ENCODE results near the gene SP8. TPM values are rescaled to one million over a fixed set of nuclear protein-coding genes. Genes with fewer than 3 reads are reported as not detected.
"Not testable (repeated sequence)": the region's sequence is repeated elsewhere in the genome, so short reads cannot be mapped to it uniquely, and the experiment has no call there.

The SP8 gene
- total RNA-seq (2014; rRNA removed; shearing (Covaris generic)), result not detected in 2 replicates

DNA sequence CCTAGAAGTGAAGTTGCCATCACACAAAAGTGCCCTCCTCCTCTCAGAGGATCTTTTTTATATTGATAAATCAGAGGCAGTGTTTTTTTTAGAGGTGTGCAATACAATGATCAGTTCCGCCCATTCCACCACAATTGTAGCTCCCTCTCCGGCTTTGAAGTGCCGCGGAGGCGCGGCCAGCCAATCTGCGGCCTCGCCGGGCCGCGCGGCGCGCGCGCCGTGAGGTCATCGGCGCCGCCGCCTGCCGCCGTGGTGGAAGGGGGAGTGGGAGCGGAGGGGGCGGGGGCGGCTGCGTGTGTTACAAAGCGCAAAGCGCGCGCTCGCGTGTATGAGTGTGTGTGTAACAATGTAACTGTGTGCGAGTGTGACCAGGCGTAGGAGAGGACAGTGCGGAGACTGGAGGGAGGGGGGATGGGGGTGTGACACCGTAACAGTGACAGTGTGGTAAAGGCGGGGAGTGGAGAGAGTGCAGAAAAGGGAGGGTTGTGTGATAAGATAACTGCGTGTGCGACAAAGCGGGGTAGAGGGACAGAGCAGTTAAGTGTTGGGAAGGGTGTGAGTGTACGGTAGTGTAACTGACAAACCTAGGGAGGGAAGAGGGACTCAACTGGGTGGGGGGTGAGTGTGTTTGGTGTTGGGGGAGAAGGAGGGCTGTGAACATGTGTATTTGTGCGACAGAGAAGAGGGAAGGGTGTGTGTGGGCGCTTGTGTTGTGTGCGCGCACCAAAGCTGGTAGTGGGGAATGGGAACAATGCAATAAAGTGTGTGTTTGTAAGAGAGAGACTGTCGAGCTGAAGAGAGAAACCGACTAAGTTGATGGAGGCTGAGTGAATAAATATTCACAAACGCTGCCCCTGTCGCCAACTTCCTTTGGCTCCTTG is at the start of gene SP8:
Gene SP8, minus strand, starts transcription at position 108 of the 881 bp plus-strand sequence. Its CDS starts 88 bp downstream, at position 20.
- in situ Hi-C loops (cut with HindIII; ENCODE audit: low sequenced_read_pairs), result no loop called here
- no peak for DNase-seq (ENCODE audit: low spot score)

DNA sequence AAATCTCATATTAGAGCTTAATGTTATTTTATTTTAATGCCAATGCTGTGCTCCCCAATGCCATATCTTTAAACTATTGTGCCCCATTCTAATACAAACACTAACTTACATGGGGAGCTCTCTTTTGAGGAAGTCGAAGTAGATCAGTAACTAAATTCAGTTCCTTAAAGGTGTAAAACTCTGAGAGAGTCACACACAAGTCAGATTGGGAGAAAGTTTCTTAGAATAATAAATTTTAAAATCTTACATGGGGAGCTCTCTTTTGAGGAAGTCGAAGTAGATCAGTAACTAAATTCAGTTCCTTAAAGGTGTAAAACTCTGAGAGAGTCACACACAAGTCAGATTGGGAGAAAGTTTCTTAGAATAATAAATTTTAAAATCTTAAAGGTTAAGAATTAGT is 49.7 kb upstream of the SP8 start:
- DNase-seq (ENCODE audit: low spot score); in situ Hi-C loops (cut with HindIII; ENCODE audit: low sequenced_read_pairs): not testable (repeated sequence)

DNA sequence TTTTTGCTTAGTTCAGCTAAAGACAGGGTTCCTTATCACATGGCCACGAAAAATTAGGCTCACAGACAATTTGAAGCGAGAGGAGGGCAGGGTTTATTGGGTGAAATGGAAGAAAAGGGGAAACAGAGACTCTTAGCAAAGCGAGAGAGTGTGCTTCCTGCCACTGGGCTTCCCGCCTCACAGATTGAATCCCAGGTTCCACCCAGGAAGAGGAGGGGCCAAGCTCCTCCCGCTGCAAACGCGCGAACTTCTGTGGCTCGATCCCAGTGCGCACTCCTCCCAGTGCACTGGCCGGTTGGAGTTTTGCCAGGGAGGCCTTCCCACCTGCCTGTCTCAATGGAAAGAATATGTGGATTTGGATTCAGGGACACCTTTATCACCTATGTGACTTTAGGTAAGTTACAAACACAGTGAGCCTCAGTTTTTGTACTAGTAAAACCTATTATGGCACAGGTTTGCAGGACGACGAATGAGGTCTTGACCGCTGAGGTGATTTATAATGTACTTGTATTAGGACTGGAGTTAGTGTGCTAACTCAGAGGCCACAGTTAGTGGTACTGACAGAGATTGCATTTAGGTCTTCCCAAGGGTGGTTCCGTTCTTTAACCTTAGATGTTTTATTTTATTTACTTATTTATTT is 48.5 kb upstream of the SP8 start:
- no peak for DNase-seq (ENCODE audit: low spot score)
- in situ Hi-C loops (cut with HindIII; ENCODE audit: low sequenced_read_pairs), result no loop called here

DNA sequence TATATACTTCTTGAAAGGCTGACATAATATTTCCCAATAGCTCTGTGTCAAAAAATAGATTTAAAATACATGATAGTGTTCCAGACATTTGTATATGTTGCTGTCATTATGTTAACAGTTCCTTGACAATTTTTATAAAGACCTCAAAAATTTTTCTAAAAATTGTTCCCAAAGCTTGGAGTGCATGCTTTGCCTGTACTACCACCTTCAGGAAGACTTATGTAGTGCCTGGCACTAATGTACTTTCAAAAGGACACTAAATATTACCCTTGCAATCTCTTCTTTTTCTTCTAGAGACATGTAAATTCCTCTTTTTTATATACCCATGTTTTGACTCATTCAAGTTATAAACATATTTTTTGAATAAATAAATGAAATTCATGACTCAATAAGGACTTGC is 48.0 kb upstream of the SP8 start:
- no peak for DNase-seq (ENCODE audit: low spot score)
- in situ Hi-C loops (cut with HindIII; ENCODE audit: low sequenced_read_pairs), result no loop called here

DNA sequence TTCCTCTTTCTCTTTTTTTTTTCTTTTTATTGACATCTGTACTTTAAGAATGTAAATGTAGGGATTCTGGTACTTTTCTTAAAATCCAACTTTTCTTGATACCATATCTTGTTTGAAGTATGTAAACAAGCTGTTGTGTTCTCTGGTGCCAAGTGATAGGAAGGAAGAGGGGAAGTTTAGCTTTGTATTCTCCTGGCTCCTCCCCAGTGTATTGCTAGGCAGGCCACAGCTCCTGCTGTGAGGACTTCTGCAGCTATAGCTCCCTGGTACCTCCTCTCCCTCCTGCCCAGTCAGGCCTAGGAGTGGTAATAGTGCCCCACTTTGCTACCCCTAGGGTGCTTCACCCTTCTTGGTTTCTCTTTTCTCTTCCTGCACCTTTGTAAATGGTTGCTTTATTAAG is 45.3 kb upstream of the SP8 start:
- in situ Hi-C loops (cut with HindIII; ENCODE audit: low sequenced_read_pairs), result no loop called here
- peak; percentile 4 for DNase-seq (ENCODE audit: low spot score)

DNA sequence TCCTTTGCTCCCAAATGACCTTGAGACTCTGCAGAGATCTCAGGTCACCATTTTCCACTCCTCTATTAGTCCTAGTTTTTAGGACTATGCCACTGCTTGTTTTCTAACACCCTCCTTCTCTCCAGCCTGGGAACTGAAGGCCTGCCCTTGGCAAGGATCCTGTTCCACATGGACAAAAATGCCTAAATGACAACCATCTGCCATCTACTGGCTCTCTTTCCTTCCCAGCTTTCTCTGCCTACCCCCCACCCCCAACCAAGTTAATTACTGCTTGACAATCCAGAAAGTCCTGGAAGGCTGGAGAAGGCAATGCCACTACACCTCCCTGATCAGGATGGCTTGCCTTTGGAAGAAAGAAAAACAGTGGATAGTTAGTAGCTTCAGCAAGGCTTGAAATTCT is 44.8 kb upstream of the SP8 start:
- in situ Hi-C loops (cut with HindIII; ENCODE audit: low sequenced_read_pairs), result no loop called here
- peak; percentile 65 for DNase-seq (ENCODE audit: low spot score)

DNA sequence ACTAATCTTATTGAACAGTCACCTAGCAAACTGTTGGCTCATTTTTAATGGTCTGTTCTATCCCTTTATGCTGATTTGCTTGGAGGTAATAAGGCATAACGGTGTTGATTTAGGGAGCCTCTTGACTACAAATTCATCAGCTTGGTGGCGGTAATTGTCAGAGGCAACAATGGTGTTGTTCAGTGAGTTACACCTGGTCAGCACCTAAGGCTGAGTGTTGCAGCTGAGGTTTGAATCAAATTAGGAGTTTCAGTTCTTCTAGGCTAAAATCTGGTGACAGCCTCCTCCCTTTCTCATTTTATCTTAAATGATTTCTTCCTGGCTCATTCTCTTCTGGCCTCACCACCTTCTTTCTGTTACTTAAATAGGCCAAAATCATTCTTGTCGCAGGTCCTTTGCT is 42.3 kb upstream of the SP8 start:
- in situ Hi-C loops (cut with HindIII; ENCODE audit: low sequenced_read_pairs), result no loop called here

DNA sequence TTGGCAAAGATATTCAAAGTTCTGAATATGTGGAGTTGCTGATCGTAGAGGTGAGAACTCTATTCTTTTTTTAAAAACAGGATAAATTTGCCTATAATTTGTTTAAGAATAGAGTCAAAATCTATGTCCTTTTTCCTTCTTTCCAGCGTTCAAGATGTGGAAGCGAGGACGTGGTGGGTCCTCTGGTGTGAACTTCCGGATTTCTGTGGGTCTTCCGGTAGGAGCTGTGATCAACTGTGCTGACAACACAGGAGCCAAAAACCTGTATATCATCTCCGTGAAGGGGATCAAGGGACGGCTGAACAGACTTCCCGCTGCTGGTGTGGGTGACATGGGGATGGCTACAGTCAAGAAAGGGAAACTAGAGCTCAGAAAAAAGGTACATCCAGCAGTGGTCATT is 40.5 kb upstream of the SP8 start:
- in situ Hi-C loops (cut with HindIII; ENCODE audit: low sequenced_read_pairs), result no loop called here
- DNase-seq (ENCODE audit: low spot score), result no peak

More for the DNA sequence above, 42.3 kb upstream of the SP8 start:
- DNase-seq (ENCODE audit: low spot score), result no peak

DNA sequence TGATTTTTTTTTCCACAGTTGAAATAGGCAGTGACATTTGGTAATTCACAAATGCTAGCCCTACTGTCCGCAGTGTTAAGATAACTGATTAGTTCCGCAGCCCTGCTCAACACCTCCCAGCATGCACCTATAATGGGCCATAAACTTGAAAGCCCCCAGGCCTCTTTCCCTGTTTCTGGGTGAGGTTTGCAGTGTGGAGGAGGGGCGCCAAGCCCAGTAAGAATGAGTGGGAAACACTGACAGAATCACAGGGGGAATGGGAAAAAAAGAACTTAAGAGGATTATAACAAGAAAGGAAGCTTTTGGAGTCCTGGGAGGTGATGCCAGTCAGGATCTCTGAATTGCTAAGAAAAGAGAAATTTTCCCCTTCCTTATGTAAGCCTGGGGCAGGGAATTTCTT is 39.6 kb upstream of the SP8 start:
- no peak for DNase-seq (ENCODE audit: low spot score)
- in situ Hi-C loops (cut with HindIII; ENCODE audit: low sequenced_read_pairs), result no loop called here

DNA sequence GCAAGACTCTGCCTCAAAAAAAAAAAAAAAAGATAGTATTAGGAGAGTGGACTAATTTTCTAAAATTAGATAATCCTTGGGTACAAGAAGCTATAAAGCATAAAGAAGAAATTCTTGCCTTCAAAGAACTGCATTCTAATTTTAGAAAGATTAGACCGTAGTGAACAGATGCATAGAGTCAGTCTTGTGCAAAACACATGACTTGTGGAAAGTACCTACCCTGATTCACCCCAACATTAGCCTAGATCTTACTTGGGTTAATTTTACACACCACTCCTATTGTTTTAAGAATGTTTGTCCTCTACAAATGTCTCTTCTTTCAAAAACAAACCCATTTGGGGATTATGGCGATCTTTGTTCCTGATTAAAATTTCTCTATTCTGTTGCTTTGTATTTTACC is 38.9 kb upstream of the SP8 start:
- DNase-seq (ENCODE audit: low spot score), result no peak
- in situ Hi-C loops (cut with HindIII; ENCODE audit: low sequenced_read_pairs), result no loop called here

DNA sequence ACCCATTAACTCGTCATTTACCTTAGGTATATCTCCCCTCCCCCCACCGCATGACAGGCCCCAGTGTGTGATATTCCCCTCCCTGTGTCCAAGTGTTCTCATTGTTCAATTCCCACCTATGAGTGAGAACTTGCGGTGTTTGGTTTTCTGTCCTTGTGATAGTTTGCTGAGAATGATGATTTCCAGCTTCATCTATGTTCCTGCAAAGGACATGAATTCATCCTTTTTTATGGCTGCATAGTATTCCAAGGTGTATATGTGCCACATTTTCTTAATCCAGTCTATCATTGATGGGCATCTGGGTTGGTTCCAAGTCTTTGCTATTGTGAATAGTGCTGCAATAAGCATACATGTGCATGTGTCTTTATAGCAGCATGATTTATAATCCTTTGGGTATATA is 34.7 kb upstream of the SP8 start:
- in situ Hi-C loops (cut with HindIII; ENCODE audit: low sequenced_read_pairs); DNase-seq (ENCODE audit: low spot score): not testable (repeated sequence)

DNA sequence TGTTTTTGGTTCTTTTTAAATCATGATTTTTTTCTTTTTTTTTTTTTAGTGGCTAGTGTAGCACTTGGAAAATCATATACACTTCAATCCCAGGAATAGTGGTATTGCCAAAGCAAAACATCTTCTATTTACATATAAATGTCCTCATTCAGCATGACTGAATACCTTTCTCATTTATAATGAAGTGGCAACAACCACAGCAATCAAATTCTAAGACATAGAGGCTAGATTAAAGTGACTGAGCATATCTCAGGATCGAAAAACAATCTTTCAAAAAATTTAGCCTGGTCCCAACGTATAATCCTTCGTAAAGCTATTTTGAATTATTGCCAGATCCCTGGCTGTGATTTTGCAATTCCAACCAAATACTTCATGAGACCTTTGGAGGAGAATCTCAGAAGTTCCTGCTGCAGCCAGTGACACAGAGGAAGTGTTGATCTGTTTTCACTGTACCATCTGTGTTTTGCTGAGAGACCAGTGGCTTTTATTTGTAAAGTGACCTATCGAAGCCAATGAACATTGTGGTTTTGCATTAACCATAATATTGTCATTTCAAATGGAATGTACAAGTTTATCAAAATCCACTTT is 29.8 kb upstream of the SP8 start:
- in situ Hi-C loops (cut with HindIII; ENCODE audit: low sequenced_read_pairs), result no loop called here

DNA sequence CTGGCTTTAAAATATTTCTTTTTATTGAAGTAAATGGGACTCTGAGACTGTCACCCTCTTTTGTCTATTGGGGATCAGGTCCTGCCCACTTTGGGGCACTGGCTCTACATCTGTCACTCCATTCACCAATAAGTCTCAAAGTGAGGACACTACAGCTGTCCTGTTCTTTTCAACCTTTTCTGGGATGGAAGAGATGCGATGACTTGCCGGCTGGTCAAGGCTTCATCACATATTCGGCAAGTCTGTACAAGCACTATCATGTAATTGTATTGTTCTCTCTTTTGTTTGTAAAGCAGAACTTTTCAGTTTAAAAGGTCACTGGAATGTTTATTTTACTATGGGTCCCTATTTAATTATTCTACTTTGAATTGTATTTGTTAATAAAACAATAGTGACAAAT is 17.7 kb upstream of the SP8 start:
- DNase-seq (ENCODE audit: low spot score), result no peak
- in situ Hi-C loops (cut with HindIII; ENCODE audit: low sequenced_read_pairs), result no loop called here

More for the DNA sequence above, 29.8 kb upstream of the SP8 start:
- no peak for DNase-seq (ENCODE audit: low spot score)

DNA sequence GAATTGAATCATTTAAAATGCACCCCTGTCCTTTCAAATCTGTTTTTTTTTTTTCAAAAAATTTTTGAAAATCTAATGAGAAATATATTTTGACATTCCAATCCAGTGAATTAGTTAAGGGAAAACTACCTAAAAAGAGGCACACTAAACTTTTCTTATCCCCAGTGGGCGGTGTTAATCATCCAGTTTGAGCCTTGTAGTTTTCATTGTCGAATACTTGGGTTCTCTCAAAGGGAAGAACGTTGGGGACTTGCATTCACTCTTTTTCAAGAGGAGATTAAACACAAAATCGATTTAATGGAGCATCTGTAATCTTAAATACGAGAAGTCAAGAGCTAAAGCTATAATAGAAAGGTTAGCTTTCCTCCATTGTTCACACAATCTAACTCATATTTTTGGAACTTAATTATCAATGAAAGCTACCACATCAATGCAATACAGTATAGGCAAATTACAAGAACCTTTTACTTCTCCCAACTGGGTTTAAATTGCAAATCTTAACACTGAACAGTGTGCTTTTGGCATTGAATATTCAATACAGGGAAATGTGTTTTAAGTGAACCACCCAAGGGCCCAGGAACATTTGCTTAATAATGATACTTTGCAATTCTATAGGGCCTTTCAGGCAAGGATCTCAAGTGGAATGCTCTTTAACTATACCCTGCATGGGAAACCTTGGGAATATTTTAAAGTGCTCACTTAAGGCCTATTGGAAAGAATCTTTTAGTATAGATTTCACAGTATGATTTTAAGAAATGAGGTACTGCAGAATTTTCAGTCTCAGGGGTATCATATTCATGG is 13.1 kb upstream of the SP8 start:
- in situ Hi-C loops (cut with HindIII; ENCODE audit: low sequenced_read_pairs), result no loop called here
- no peak for DNase-seq (ENCODE audit: low spot score)

DNA sequence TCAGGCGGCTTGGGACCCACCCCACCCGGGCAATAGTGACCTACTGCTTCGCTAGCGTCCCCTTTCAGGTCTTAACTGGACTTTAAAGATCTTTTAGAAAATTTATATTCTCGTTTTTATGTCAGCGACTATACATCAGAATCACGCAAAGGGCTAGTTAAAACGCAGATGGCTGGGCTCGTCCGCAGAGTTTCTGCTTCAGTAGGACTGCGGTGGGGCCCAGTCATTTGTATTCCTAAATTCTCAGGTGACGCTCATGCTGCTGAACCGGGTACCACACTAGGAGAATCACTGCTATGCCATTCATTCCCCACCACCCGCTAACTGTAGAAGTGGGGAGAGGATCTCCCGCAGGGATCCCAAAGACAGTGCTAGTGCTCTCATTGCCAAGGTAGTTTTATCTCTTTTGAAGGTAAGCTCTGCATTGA is 12.0 kb upstream of the SP8 start:
- in situ Hi-C loops (cut with HindIII; ENCODE audit: low sequenced_read_pairs), result no loop called here
- DNase-seq (ENCODE audit: low spot score), result no peak

DNA sequence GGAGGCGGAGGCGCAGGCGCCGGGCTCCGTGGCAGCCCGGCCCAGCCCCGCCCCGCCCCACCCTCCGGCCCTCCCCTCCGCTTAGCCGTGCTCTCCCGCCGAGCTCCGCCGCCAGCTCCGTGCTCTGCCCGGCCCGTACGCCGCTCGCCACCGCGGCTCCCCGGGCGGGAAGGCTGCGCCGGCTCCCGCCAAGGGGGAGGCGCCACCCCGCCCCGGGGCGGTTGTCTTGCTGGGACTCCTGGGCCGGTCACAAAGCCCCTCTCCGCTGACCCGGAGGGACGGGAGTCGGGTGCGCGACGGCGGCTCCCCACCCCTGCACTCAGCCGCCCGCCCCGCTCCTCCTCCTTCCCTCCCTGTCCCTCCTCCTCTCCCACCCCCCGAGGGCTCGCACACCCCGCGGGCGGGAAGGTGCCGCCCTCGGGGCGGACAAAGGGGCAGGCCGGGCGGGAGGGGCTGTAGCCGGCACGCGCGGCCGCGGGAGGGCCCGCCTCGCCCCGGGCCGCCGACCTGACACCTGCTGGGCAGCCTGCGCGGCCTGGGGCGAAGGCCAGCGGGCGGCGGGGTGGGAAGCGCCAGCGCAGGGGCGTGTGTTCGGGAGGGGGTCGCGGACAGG is 11.5 kb upstream of the SP8 start:
- DNase-seq (ENCODE audit: low spot score), result no peak
- in situ Hi-C loops (cut with HindIII; ENCODE audit: low sequenced_read_pairs), result no loop called here

DNA sequence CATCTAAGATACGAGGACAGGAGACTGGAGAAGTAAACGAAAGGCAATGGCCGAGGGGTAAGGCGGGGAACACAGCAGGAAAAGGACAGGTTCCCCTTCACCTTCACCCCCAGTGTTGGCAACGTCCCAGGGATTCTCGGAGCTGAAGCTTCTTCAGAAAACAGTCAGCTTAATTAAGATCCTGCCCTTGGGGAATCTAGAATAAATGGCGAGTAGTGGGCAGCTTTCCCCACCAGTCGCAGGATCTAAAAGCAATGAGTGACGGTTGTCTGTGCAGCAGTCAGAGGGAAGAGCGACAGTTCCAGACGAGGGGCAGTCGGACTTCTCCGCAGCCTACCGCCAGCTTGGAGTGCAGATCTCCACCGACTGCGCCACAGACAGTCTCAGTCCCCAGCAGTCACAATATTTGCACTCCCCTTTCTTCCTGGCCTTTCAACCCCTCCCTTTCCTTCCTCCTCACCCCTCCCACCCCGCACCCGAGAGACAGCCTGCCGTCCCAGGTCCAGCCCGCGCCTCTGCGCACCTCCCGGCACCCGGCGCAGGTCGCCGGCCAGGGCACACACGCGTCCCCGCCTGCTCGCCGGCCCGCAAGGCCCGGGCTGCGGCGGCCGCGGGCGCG is 10.9 kb upstream of the SP8 start:
- in situ Hi-C loops (cut with HindIII; ENCODE audit: low sequenced_read_pairs), result no loop called here
- DNase-seq (ENCODE audit: low spot score), result no peak

DNA sequence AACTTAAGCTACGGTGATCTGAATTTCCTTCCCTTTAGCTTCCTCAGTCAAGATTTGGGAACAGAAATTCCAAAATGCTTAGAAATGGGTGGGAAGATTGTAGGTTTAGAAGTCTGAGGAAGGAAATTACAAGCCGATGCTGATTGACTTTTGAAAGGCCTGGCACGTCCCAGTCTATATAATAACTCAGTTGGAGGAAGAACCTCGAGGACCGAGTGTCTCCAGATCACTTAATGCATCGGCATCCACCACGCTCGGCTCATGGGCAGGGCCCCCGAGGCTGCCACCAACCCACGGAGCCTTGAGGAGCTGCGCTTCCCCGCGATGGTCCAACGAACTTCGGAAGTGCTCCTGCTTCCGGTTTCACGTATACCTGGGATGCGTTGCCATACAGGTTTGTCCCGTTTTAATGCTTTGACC is 10.4 kb upstream of the SP8 start:
- DNase-seq (ENCODE audit: low spot score), result no peak
- in situ Hi-C loops (cut with HindIII; ENCODE audit: low sequenced_read_pairs), result no loop called here

DNA sequence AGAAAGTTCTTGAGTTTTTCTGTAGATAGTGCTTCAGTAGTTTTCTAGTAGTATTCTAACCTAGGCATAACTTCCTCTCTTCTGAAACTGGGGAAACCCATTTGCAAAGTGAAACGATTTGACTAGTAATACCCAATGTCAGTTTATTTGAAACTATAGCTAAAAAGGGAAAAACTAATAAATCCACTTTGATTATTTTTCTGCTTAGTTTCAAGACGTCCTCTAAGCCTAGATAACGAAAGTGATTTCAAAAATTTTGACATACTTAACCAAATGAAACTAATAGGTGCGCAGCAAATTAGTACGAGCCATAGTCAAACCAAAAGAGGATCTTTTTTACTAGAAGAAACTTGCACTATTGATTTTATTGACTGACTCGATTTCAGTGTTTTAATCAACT is 9.8 kb upstream of the SP8 start:
- in situ Hi-C loops (cut with HindIII; ENCODE audit: low sequenced_read_pairs), result no loop called here
- DNase-seq (ENCODE audit: low spot score), result no peak

Data from G401 (cell line).